A549 (cell line): Measurements from ENCODE around the gene SLC8A1. TPM values are rescaled to one million over a fixed set of nuclear protein-coding genes. Genes with fewer than 3 reads are reported as not detected.

Experiments
- ATAC-seq, 2 experiments: fragments of 200-7000 bp in 1 of 2; fragments of >200 bp in 1 of 2; cut with Nextera tagmentation in 1 of 2; cut with Tn5 transposase in 1 of 2; 3 replicates each; pipeline versions ENCODE4 v1.8.0 to v1.9.1; 2018 to 2020; ENCODE audit warnings: mild to moderate bottlenecking in 1 of 2, moderate library complexity in 1 of 2
- CTCF ChIA-PET: fragments of 300-600 bp; sonication (Branson Sonifier 250); formaldehyde crosslinking; extraction: SDS; loops from one replicate; lab custom pipeline; 2021; ENCODE audit warnings: antibody characterized with exemption, inconsistent platforms; lab: Yijun Ruan, JAX
- POLR2A ChIA-PET: fragments of 350-600 bp; formaldehyde crosslinking; extraction: SDS; loops from one replicate; lab custom pipeline; 2021; ENCODE audit warnings: antibody characterized with exemption, inconsistent platforms; lab: Yijun Ruan, JAX
- DNase-seq, 2 experiments: peaks; one replicate each; pipeline versions ENCODE4 v3.0.0 to v3.0.0-alpha.2; 2011 to 2016; ENCODE audit warnings: low read depth in 1 of 2, low spot score in 1 of 2
- FAIRE-seq: peaks from 2 replicates; lab custom pipeline; 2011; peaks lifted over from hg19 to GRCh38; lab: Jason Lieb, UNC
- H3K27ac ChIP-seq, 2 experiments: fragments of >200 bp; sonication (Bioruptor Twin); formaldehyde crosslinking; 3 replicates each; pipeline ENCODE4 v1.5.1; 2016 to 2017
- H3K4me1 ChIP-seq: fragments of >200 bp; sonication (Bioruptor Twin); formaldehyde crosslinking; 3 replicates; pipeline ENCODE4 v1.6.1; 2016
- H3K4me2 ChIP-seq: fragments of >200 bp; sonication (Bioruptor Twin); formaldehyde crosslinking; 3 replicates; pipeline ENCODE4 v1.6.1; 2016
- H3K4me3 ChIP-seq: fragments of >200 bp; sonication (Bioruptor Twin); formaldehyde crosslinking; 3 replicates; pipeline ENCODE4 v1.5.1; 2016
- H3K9me3 ChIP-seq: fragments of >200 bp; sonication (Bioruptor Twin); formaldehyde crosslinking; 3 replicates; pipeline ENCODE4 v1.6.1; 2016
- ATOH8 ChIP-seq: fragments of 250-450 bp; sonication (Bioruptor Pico); IDR thresholded peaks from 2 replicates; pipeline ENCODE4 v1.5.0; 2020; ENCODE audit warnings: low read depth, mild to moderate bottlenecking, moderate library complexity
- BHLHE40 ChIP-seq: IDR thresholded peaks from 2 replicates; pipeline ENCODE4 v1.6.1; 2012; ENCODE audit warnings: low read depth, low read length, inconsistent platforms
- CBX8 ChIP-seq: fragments of 200-600 bp; sonication (generic); IDR thresholded peaks from 2 replicates; pipeline ENCODE4 v1.6.1; 2016
- CHD2 ChIP-seq: fragments of 150-350 bp; IDR thresholded peaks from 2 replicates; pipeline ENCODE4 v1.6.1; 2014; ENCODE audit warnings: low read length; ENCODE audit not compliant: partially characterized antibody
- CHD4 ChIP-seq: fragments of 200-600 bp; sonication (generic); IDR thresholded peaks from 2 replicates; pipeline ENCODE4 v1.6.1; 2016; ENCODE audit warnings: antibody characterized with exemption, mild to moderate bottlenecking, borderline replicate concordance
- ELK1 ChIP-seq: fragments of 150-350 bp; IDR thresholded peaks from 2 replicates; pipeline ENCODE4 v1.6.1; 2014; ENCODE audit warnings: low read depth, mild to moderate bottlenecking, low read length
- FOSB ChIP-seq: fragments of 250-450 bp; sonication (Bioruptor Pico); IDR thresholded peaks from 2 replicates; pipeline ENCODE4 v1.5.0; 2020; ENCODE audit warnings: mild to moderate bottlenecking, moderate library complexity
- FOSL2 ChIP-seq, 2 experiments: fragments of 450-650 bp in 1 of 2; fragments of >200 bp in 1 of 2; sonication (Bioruptor Twin) in 1 of 2; formaldehyde crosslinking; IDR thresholded peaks; 2 replicates each; pipeline versions ENCODE4 v1.5.0 to v1.6.1; 2016 to 2020; ENCODE audit warnings: mild to moderate bottlenecking in 1 of 2, moderate library complexity in 1 of 2
- FOXS1 ChIP-seq: fragments of 250-450 bp; sonication (Bioruptor Pico); IDR thresholded peaks from 2 replicates; pipeline ENCODE4 v1.5.0; 2020; ENCODE audit warnings: mild to moderate bottlenecking, moderate library complexity
- GATA3 ChIP-seq: IDR thresholded peaks from 2 replicates; pipeline ENCODE4 v1.6.1; 2012; ENCODE audit warnings: borderline replicate concordance
- HOXA7 ChIP-seq: fragments of 250-450 bp; sonication (Bioruptor Pico); IDR thresholded peaks from 2 replicates; pipeline ENCODE4 v1.5.0; 2020; ENCODE audit warnings: mild to moderate bottlenecking, moderate library complexity
- HOXB13 ChIP-seq: fragments of 250-450 bp; sonication (Bioruptor Pico); IDR thresholded peaks from 2 replicates; pipeline ENCODE4 v1.5.0; 2020; ENCODE audit warnings: low read depth, mild to moderate bottlenecking, moderate library complexity
- KDM1A ChIP-seq: fragments of 200-600 bp; sonication (generic); IDR thresholded peaks from 2 replicates; pipeline ENCODE4 v1.6.1; 2016; ENCODE audit warnings: low read depth, mild to moderate bottlenecking
- MAFK ChIP-seq: fragments of 450-650 bp; IDR thresholded peaks from 2 replicates; pipeline ENCODE4 v1.6.1; 2014; ENCODE audit not compliant: partially characterized antibody
- MAZ ChIP-seq: fragments of 150-350 bp; IDR thresholded peaks from 2 replicates; pipeline ENCODE4 v1.6.1; 2014; ENCODE audit warnings: antibody characterized with exemption, low read depth, low read length, borderline replicate concordance
- NPAS2 ChIP-seq: fragments of 250-450 bp; sonication (Bioruptor Pico); IDR thresholded peaks from 2 replicates; pipeline ENCODE4 v1.8.0; 2022; ENCODE audit warnings: mild to moderate bottlenecking, moderate library complexity, borderline replicate concordance
- NR3C1 ChIP-seq: fragments of >200 bp; sonication (Bioruptor Twin); formaldehyde crosslinking; IDR thresholded peaks from 3 replicates; pipeline ENCODE4 v1.6.1; 2017
- PHF8 ChIP-seq: fragments of 200-600 bp; sonication (generic); IDR thresholded peaks from 2 replicates; pipeline ENCODE4 v1.6.1; 2016; ENCODE audit warnings: low read depth, mild to moderate bottlenecking, antibody characterized with exemption, moderate library complexity, borderline replicate concordance
- POLR2A ChIP-seq: IDR thresholded peaks from 2 replicates; pipeline ENCODE4 v1.6.1; 2012; ENCODE audit warnings: mild to moderate bottlenecking, low read length
- TP53 ChIP-seq: fragments of 250-450 bp; sonication (Bioruptor Pico); IDR thresholded peaks from 2 replicates; pipeline ENCODE4 v1.5.0; 2021; ENCODE audit warnings: mild to moderate bottlenecking, moderate library complexity
- ZNF302 ChIP-seq: fragments of 250-450 bp; sonication (Bioruptor Pico); IDR thresholded peaks from 2 replicates; pipeline ENCODE4 v1.9.0; 2021; ENCODE audit warnings: inconsistent platforms, mild to moderate bottlenecking, moderate library complexity
- ZSCAN20 ChIP-seq: fragments of 250-450 bp; sonication (Bioruptor Pico); IDR thresholded peaks from 2 replicates; pipeline ENCODE4 v1.8.0; 2022; ENCODE audit warnings: mild to moderate bottlenecking, moderate library complexity
- WGBS: methylation state at CpG from one replicate; pipeline ENCODE4 v1.1.6; 2017; ENCODE audit errors: missing lambda C conversion rate; 5-methylcytosine and 5-hydroxymethylcytosine counted together
- polyA plus RNA-seq, 4 experiments: library from polyadenylated mRNA; depleted of rRNA in 3 of 4; stranded (reverse); fragments of >200 nt; fragmentation: RNase III in 1 of 4; extraction: RNeasy Plus Mini Kit Qiagen cat#74134 plus additional on column Dnase treatment in 1 of 4; gene quantifications; 2 replicates in 3 of 4; 3 replicates in 1 of 4; pipeline ENCODE4 v1.2.3, GENCODE V29; 2011 to 2017
- TF ChIP-seq, protein P1 (sequence below): fragments of 450-650 bp; IDR thresholded peaks from 2 replicates; pipeline ENCODE4 v1.6.1; 2014; ENCODE audit warnings: antibody characterized with exemption

The SLC8A1 gene
- polyA plus RNA-seq, 2 of the 4 experiments (the other 2 are of a cell fraction) = 0.28 to 0.92 TPM

DNA sequence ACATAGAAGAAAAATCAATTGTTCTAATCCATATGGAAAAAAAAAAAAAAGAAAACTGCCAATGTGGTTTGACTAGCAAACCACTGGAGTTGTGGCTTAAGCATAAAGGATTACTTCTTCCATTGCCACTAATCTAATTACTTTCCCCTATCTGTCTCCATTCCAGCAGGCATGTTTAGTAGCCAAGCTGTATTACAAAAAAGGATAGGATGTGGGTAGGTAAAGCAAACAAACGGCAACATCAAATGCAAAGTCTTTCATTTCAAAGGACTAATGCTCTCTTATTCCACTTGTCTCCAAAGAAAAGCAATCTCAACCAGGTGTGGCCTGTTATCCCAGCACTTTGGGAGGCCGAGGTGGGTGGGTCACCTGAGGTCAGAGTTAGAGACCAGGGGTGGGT is 36.5 kb downstream of the SLC8A1 start (continued):
- TF ChIP-seq ELK1 (no peak), CBX8 (no peak), MAZ (no peak)

DNA sequence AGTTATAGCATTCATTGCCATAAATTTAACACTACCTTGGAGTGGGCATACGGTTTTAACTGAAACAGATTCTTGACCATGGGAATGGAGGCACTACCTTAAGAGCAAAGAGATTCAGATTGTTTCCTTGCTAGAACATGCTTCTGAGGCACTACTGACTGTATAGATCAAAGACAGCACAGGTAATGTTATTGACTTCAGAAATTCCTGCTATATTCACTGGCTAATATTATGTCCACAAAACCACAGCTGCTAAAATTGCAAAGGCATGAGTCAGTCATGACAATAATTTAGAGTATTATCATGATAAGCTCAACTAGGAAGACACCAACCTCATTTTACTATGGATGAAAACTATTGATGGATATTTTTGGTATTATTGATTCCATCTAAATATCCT is 39.4 kb downstream of the SLC8A1 start:
- DNase-seq (no peak), FAIRE-seq (no peak), ATAC-seq (peak in 1 of 2 experiments; percentile 61; a peak in 4 of 6 replicates)
- ChIA-PET CTCF (interaction anchor here (1.5 to 4.1 kb wide), 2 partner anchors 37 to 117 kb away, joined by 4 to 16 read pairs; no protein-coding TSS in a partner anchor), POLR2A (no interaction called here)
- TF ChIP-seq BHLHE40 = no peak
- peak; percentile 11; the same call in 1 of the 2 replicates for TF ChIP-seq GATA3
- TF ChIP-seq PHF8 = no peak
- TF ChIP-seq FOSB (CRISPR knock-in tag) = no peak
- peak; percentile 11; the same call in 1 of the 2 replicates for TF ChIP-seq FOSL2 (IDR thresholded peaks at IDR 0.05)
- no peak for TF ChIP-seq FOSL2 (CRISPR knock-in tag; IDR thresholded peaks at IDR 0.05)
- Histone ChIP-seq H3K4me3 (no peak overlapping the region), H3K4me2 (0 out of 3 replicates have a peak overlapping the region, but pooled peaks have one; percentile 19), H3K9me3 (no peaks in the 10 kb centered on the region), H3K4me1 (peaks cover 7% of the 10 kb centered on the region; the same call in 2 of the 3 replicates), H3K27ac (no peak overlapping the region)
- WGBS = 58% methylated on average over 1 of the region's 1 CpG

GRCh38 chr2:40410695-40411094 is 41.2 kb downstream of the SLC8A1 start:
- no peak overlapping the region for H3K4me2 ChIP-seq
- DNase-seq = no peak
- no peak overlapping the region for H3K27ac ChIP-seq
- H3K4me1 ChIP-seq = peaks cover 7% of the 10 kb centered on the region; the same call in 2 of the 3 replicates
- FAIRE-seq = no peak
- CTCF ChIA-PET = no interaction called here
- no peak for TF ChIP-seq HOXB13 (CRISPR knock-in tag)
- POLR2A ChIA-PET = no interaction called here
- H3K9me3 ChIP-seq = no peaks in the 10 kb centered on the region
- WGBS = 68% methylated on average over 1 of the region's 1 CpG
- H3K4me3 ChIP-seq = no peak overlapping the region
- ATAC-seq = no peak

DNA sequence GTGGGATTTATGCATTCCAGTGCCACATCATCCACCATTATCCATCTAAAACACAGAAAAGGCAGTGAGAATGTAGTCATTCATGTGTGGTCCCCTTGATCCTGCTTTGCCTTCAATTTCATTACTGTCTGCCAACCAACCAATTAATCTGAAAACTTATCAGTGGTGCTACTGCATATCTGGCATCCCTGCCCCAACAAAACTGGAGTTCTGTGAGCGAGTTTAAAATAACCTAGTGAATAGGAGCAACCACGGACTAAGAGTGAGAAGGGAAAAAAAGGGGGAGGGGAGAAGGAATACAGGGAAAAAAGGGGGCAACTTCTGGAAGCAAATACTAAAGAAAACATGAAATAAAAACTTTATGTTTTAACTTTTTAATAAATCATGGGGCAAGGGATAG is 42.2 kb downstream of the SLC8A1 start:
- ChIA-PET CTCF (no interaction called here), POLR2A (no interaction called here)
- 59% methylated on average over 2 of the region's 2 CpGs for WGBS
- ATAC-seq (no peak), FAIRE-seq (no peak), DNase-seq (no peak)
- Histone ChIP-seq H3K9me3 (no peaks in the 10 kb centered on the region), H3K27ac (no peak overlapping the region), H3K4me2 (no peak overlapping the region), H3K4me3 (no peak overlapping the region), H3K4me1 (peaks cover 7% of the 10 kb centered on the region; the same call in 2 of the 3 replicates)
- TF ChIP-seq HOXA7 (CRISPR knock-in tag) (no peak), POLR2A (no peak), CHD4 (no peak), FOSB (CRISPR knock-in tag) (no peak), ATOH8 (CRISPR knock-in tag) (no peak), NPAS2 (CRISPR knock-in tag) (no peak), TP53 (no peak), NR3C1 (no peak), CHD2 (no peak), KDM1A (no peak), ZNF302 (no peak), MAFK (no peak), ZSCAN20 (CRISPR knock-in tag) (no peak), PHF8 (no peak), FOXS1 (CRISPR knock-in tag) (no peak)
- TF ChIP-seq, protein P1, sequence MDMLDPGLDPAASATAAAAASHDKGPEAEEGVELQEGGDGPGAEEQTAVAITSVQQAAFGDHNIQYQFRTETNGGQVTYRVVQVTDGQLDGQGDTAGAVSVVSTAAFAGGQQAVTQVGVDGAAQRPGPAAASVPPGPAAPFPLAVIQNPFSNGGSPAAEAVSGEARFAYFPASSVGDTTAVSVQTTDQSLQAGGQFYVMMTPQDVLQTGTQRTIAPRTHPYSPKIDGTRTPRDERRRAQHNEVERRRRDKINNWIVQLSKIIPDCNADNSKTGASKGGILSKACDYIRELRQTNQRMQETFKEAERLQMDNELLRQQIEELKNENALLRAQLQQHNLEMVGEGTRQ = no peak
